GM23338 (cell line): ENCODE measurements around the gene GPR78.

Source experiments
- POLR2AphosphoS5 ChIP-seq: IDR thresholded peaks from 2 replicates; pipeline ENCODE4 v1.6.1; 2016; ENCODE audit warnings: antibody characterized with exemption, low read depth
- REST ChIP-seq: IDR thresholded peaks from one replicate; pipeline ENCODE4 v1.6.1; 2018; ENCODE audit warnings: antibody characterized with exemption; ENCODE audit not compliant: unreplicated experiment
- STAT1 ChIP-seq: IDR thresholded peaks from one replicate; pipeline ENCODE4 v1.6.1; 2016; ENCODE audit warnings: antibody characterized with exemption; ENCODE audit not compliant: unreplicated experiment
- TF ChIP-seq, protein P1 (sequence below), 2 experiments: fragments of 200-600 bp in 1 of 2; sonication (generic) in 1 of 2; conservative IDR thresholded peaks; 2 replicates each; pipeline versions ENCODE4 v1.5.1 to v1.6.1; 2016 to 2017; ENCODE audit warnings: antibody characterized with exemption in 2 of 2, low read depth in 2 of 2, mild to moderate bottlenecking in 2 of 2, moderate library complexity in 1 of 2

GRCh38 chr4:8557151-8558076 is 22.8 kb upstream of the GPR78 start:
- TF ChIP-seq, protein P1, sequence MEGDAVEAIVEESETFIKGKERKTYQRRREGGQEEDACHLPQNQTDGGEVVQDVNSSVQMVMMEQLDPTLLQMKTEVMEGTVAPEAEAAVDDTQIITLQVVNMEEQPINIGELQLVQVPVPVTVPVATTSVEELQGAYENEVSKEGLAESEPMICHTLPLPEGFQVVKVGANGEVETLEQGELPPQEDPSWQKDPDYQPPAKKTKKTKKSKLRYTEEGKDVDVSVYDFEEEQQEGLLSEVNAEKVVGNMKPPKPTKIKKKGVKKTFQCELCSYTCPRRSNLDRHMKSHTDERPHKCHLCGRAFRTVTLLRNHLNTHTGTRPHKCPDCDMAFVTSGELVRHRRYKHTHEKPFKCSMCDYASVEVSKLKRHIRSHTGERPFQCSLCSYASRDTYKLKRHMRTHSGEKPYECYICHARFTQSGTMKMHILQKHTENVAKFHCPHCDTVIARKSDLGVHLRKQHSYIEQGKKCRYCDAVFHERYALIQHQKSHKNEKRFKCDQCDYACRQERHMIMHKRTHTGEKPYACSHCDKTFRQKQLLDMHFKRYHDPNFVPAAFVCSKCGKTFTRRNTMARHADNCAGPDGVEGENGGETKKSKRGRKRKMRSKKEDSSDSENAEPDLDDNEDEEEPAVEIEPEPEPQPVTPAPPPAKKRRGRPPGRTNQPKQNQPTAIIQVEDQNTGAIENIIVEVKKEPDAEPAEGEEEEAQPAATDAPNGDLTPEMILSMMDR (conservative IDR thresholded peaks at IDR 0.05; ENCODE audit: low read depth in 2 of 2): no peak
- TF ChIP-seq POLR2AphosphoS5 (no peak), REST (no peak), STAT1 (no peak)
